H9 (cell line): Measurements from ENCODE around the gene ENO3. TPM values are rescaled to one million over a fixed set of nuclear protein-coding genes. Genes with fewer than 3 reads are reported as not detected.
A peak's percentile ranks its signal among the peaks of the same experiment; 100 is the strongest.

Source experiments
- DNase-seq: peaks from one replicate; pipeline ENCODE4 v3.0.0-alpha.2; 2017
- H2AFZ ChIP-seq: one replicate; pipeline ENCODE4 v1.6.1; 2013; ENCODE audit warnings: mild to moderate bottlenecking, low read length, control low read depth, moderate library complexity
- H2AK5ac ChIP-seq: 2 replicates; pipeline ENCODE4 v1.6.1; 2013; ENCODE audit warnings: low read length, control low read depth, mixed read lengths; ENCODE audit not compliant: insufficient read length
- H2BK120ac ChIP-seq: one replicate; pipeline ENCODE4 v1.6.1; 2013; ENCODE audit warnings: low read depth, mild to moderate bottlenecking, low read length, control low read depth, inconsistent platforms; ENCODE audit not compliant: poor library complexity, severe bottlenecking
- H2BK12ac ChIP-seq: 2 replicates; pipeline ENCODE4 v1.6.1; 2013; ENCODE audit warnings: low read length, control low read depth, mixed read lengths, low read depth; ENCODE audit not compliant: insufficient read length
- H2BK15ac ChIP-seq: 2 replicates; pipeline ENCODE4 v1.6.1; 2013; ENCODE audit warnings: low read depth, low read length, control low read depth
- H2BK20ac ChIP-seq: one replicate; pipeline ENCODE4 v1.6.1; 2013; ENCODE audit warnings: low read depth, mild to moderate bottlenecking, low read length, control low read depth, inconsistent platforms; ENCODE audit not compliant: poor library complexity, severe bottlenecking
- H2BK5ac ChIP-seq: 2 replicates; pipeline ENCODE4 v1.6.1; 2013; ENCODE audit warnings: low read length, control low read depth, mixed read lengths; ENCODE audit not compliant: insufficient read length
- H3K14ac ChIP-seq: 2 replicates; pipeline ENCODE4 v1.6.1; 2013; ENCODE audit warnings: low read length, control low read depth; ENCODE audit not compliant: insufficient read depth
- H3K18ac ChIP-seq: 2 replicates; pipeline ENCODE4 v1.6.1; 2013; ENCODE audit warnings: low read depth, mild to moderate bottlenecking, mixed read lengths, low read length, control low read depth; ENCODE audit not compliant: insufficient read length
- H3K23ac ChIP-seq: 2 replicates; pipeline ENCODE4 v1.6.1; 2013; ENCODE audit warnings: low read length, control low read depth, mixed read lengths, low read depth; ENCODE audit not compliant: insufficient read length
- H3K23me2 ChIP-seq: 2 replicates; pipeline ENCODE4 v1.6.1; 2013; ENCODE audit warnings: low read depth, mild to moderate bottlenecking, mixed read lengths, low read length, control low read depth; ENCODE audit not compliant: insufficient read length, poor library complexity, severe bottlenecking
- H3K27ac ChIP-seq: 2 replicates; pipeline ENCODE4 v1.5.1; 2013; ENCODE audit warnings: low read length, control low read depth, mixed read lengths, low read depth; ENCODE audit not compliant: insufficient read length
- H3K27me3 ChIP-seq: 2 replicates; pipeline ENCODE4 v1.6.1; 2013; ENCODE audit warnings: low read length, control low read depth, inconsistent platforms; ENCODE audit not compliant: insufficient read depth
- H3K4ac ChIP-seq: 2 replicates; pipeline ENCODE4 v1.6.1; 2013; ENCODE audit warnings: low read depth, mild to moderate bottlenecking, control low read depth, inconsistent platforms, low read length, moderate library complexity
- H3K4me1 ChIP-seq: 2 replicates; pipeline ENCODE4 v1.6.1; 2013; ENCODE audit warnings: low read length, control low read depth, inconsistent platforms; ENCODE audit not compliant: insufficient read depth
- H3K4me2 ChIP-seq: 2 replicates; pipeline ENCODE4 v1.6.1; 2013; ENCODE audit warnings: low read length, control low read depth, mixed read lengths; ENCODE audit not compliant: insufficient read length, insufficient read depth
- H3K56ac ChIP-seq: 2 replicates; pipeline ENCODE4 v1.6.1; 2013; ENCODE audit warnings: low read depth, mild to moderate bottlenecking, mixed read lengths, low read length, control low read depth; ENCODE audit not compliant: insufficient read length
- H3K79me1 ChIP-seq: 2 replicates; pipeline ENCODE4 v1.6.1; 2013; ENCODE audit warnings: low read depth, mild to moderate bottlenecking, moderate library complexity, low read length, control low read depth, inconsistent platforms; ENCODE audit not compliant: insufficient read depth, poor library complexity, severe bottlenecking
- H3K79me2 ChIP-seq: 2 replicates; pipeline ENCODE4 v1.6.1; 2013; ENCODE audit warnings: low read length, control low read depth, inconsistent platforms; ENCODE audit not compliant: insufficient read depth
- H3K9ac ChIP-seq: 2 replicates; pipeline ENCODE4 v1.6.1; 2013; ENCODE audit warnings: low read length, control low read depth, mixed read lengths; ENCODE audit not compliant: insufficient read length; ENCODE audit errors: extremely low read depth
- H3K9me3 ChIP-seq: one replicate; pipeline ENCODE4 v1.6.1; 2013; ENCODE audit warnings: low read depth, low read length, inconsistent platforms; ENCODE audit not compliant: control insufficient read depth
- H3T11ph ChIP-seq: one replicate; pipeline ENCODE4 v1.6.1; 2013; ENCODE audit warnings: mild to moderate bottlenecking, low read length, control low read depth, inconsistent platforms
- H4K20me1 ChIP-seq: one replicate; pipeline ENCODE4 v1.6.1; 2013; ENCODE audit not compliant: control insufficient read depth, insufficient read length, insufficient read depth
- H4K5ac ChIP-seq: 2 replicates; pipeline ENCODE4 v1.6.1; 2013; ENCODE audit warnings: low read depth, mild to moderate bottlenecking, mixed read lengths, low read length, control low read depth; ENCODE audit not compliant: insufficient read length
- H4K8ac ChIP-seq: replicated peaks from 2 replicates; pipeline ENCODE4 v1.6.1; 2013; ENCODE audit warnings: low read length, control low read depth, mixed read lengths, low read depth; ENCODE audit not compliant: insufficient read length
- H4K91ac ChIP-seq: 2 replicates; pipeline ENCODE4 v1.6.1; 2013; ENCODE audit warnings: low read depth, mild to moderate bottlenecking, moderate library complexity, mixed read lengths, low read length, control low read depth; ENCODE audit not compliant: insufficient read length
- H3K27ac Mint-ChIP-seq, 3 experiments: 2 replicates in 2 of 3; 3 replicates in 1 of 3; pipeline ENCODE4 v1.8.0; 2020 to 2021; ENCODE audit warnings: mixed read lengths in 3 of 3, mild to moderate bottlenecking in 1 of 3, moderate library complexity in 1 of 3
- H3K27me3 Mint-ChIP-seq: 2 replicates; pipeline ENCODE4 v1.8.0; 2021; ENCODE audit warnings: low read depth, mild to moderate bottlenecking, moderate library complexity, mixed read lengths
- H3K36me3 Mint-ChIP-seq, 3 experiments: 2 replicates in 2 of 3; 3 replicates in 1 of 3; pipeline ENCODE4 v1.8.0; 2020 to 2021; ENCODE audit warnings: low read depth in 3 of 3, mixed read lengths in 3 of 3; ENCODE audit not compliant: insufficient read depth in 1 of 3
- H3K4me1 Mint-ChIP-seq, 2 experiments: 2 replicates each; pipeline ENCODE4 v1.8.0; 2020; ENCODE audit warnings: mixed read lengths in 2 of 2
- H3K4me3 Mint-ChIP-seq, 2 experiments: 2 replicates in 1 of 2; 3 replicates in 1 of 2; pipeline ENCODE4 v1.8.0; 2020 to 2021; ENCODE audit warnings: mild to moderate bottlenecking in 2 of 2, mixed read lengths in 2 of 2, moderate library complexity in 1 of 2
- H3K9me3 Mint-ChIP-seq, 2 experiments: 2 replicates in 1 of 2; 3 replicates in 1 of 2; pipeline ENCODE4 v1.8.0; 2020; ENCODE audit warnings: mild to moderate bottlenecking in 2 of 2, mixed read lengths in 2 of 2, moderate library complexity in 1 of 2
- CTCF ChIP-seq: fragments of 200-600 bp; sonication (generic); conservative IDR thresholded peaks from 3 replicates; pipeline ENCODE4 v1.8.0; 2021; ENCODE audit warnings: antibody characterized with exemption, mild to moderate bottlenecking
- WGBS: extraction: QIAGEN DNeasy Blood & Tissue Kit; methylation state at CpG from one replicate; pipeline ENCODE4 v1.1.7; 2013; ENCODE audit warnings: missing lambda C conversion rate, low lambda C conversion rate, mixed read lengths; ENCODE audit not compliant: insufficient read length; ENCODE audit errors: extremely low coverage; 5-methylcytosine and 5-hydroxymethylcytosine counted together
- total RNA-seq: library from RNA; stranded (reverse); gene quantifications from 2 replicates; pipeline ENCODE4 v1.2.1, GENCODE V29; 2021

The ENO3 gene
- total RNA-seq, 1 experiment from 2014 or later: 25.4 TPM

GRCh38 chr17:4968486-4969046 lies 17.6 kb downstream of the ENO3 start:
- peaks cover 9% of the 10 kb centered on the region for H3K27me3 Mint-ChIP-seq
- peak overlapping the region in 1 of 3 experiments; percentile 23; a peak in 2 of 7 replicates for H3K27ac Mint-ChIP-seq
- H2BK12ac ChIP-seq: no peak overlapping the region
- no peaks in the 10 kb centered on the region for H4K20me1 ChIP-seq
- no peak overlapping the region for H3T11ph ChIP-seq
- no CpG with 5 or more reads among the region's 23 CpGs for WGBS
- TF ChIP-seq CTCF: no peak
- peaks cover 10% of the 10 kb centered on the region; the same call in 1 of the 2 replicates for H3K4me1 ChIP-seq
- H4K91ac ChIP-seq: no peak overlapping the region
- no peak overlapping the region for H3K4me3 Mint-ChIP-seq
- no peak overlapping the region for H3K23ac ChIP-seq
- H3K36me3 Mint-ChIP-seq: peaks cover 33 to 45% (median 44%) of the 10 kb centered on the region in 3 experiments
- no peak overlapping the region for H2AK5ac ChIP-seq
- H2AFZ ChIP-seq: no peak overlapping the region
- H3K14ac ChIP-seq: peak overlapping the region; percentile 94; the same call in 1 of the 2 replicates
- H3K23me2 ChIP-seq: peaks cover 23% of the 10 kb centered on the region
- H3K9me3 ChIP-seq: no peaks in the 10 kb centered on the region
- no peak overlapping the region for H3K56ac ChIP-seq
- DNase-seq: no peak
- H2BK15ac ChIP-seq: no peak overlapping the region
- no peaks in the 10 kb centered on the region for H3K27me3 ChIP-seq
- no peak overlapping the region for H2BK20ac ChIP-seq
- H3K4me1 Mint-ChIP-seq: peaks cover 33 to 35% of the 10 kb centered on the region in 2 experiments
- H3K4me2 ChIP-seq: peak overlapping the region; percentile 77
- H3K9me3 Mint-ChIP-seq: peaks cover 5 to 21% of the 10 kb centered on the region in 2 experiments; a peak in 4 of 5 replicates
- H2BK120ac ChIP-seq: no peak overlapping the region
- peak overlapping the region; percentile 77 for H3K18ac ChIP-seq
- peaks cover 2% of the 10 kb centered on the region for H3K79me1 ChIP-seq
- H3K27ac ChIP-seq: no peak overlapping the region
- H3K9ac ChIP-seq: peak overlapping the region; percentile 69
- no peak overlapping the region for H4K5ac ChIP-seq
- H3K4ac ChIP-seq: no peak overlapping the region
- H2BK5ac ChIP-seq: no peak overlapping the region
- no peak overlapping the region for H4K8ac ChIP-seq
- peaks cover 2% of the 10 kb centered on the region; the same call in 1 of the 2 replicates for H3K79me2 ChIP-seq
